ENCODE measurements around the gene DSTN.

DNA sequence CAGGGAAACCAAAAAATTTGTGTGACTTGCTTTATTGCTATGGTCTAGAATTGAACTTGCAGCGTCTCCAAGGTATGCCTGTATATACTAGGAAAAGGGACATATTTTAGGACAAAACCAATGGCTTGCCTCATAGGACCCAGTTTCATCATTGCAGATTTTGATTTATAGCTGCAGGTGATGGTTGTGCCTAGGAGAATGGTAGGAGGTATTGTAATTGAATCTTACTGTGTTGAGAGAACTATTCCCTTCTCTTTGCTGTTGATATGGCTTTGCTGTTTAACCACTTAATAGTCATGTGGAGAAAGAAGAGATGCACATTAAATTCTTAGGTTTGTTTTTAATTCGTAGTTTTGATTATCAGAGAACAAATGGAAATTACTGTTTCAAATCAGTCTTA is 16.4 kb downstream of the DSTN start:
- TF ChIP-seq, protein P1, sequence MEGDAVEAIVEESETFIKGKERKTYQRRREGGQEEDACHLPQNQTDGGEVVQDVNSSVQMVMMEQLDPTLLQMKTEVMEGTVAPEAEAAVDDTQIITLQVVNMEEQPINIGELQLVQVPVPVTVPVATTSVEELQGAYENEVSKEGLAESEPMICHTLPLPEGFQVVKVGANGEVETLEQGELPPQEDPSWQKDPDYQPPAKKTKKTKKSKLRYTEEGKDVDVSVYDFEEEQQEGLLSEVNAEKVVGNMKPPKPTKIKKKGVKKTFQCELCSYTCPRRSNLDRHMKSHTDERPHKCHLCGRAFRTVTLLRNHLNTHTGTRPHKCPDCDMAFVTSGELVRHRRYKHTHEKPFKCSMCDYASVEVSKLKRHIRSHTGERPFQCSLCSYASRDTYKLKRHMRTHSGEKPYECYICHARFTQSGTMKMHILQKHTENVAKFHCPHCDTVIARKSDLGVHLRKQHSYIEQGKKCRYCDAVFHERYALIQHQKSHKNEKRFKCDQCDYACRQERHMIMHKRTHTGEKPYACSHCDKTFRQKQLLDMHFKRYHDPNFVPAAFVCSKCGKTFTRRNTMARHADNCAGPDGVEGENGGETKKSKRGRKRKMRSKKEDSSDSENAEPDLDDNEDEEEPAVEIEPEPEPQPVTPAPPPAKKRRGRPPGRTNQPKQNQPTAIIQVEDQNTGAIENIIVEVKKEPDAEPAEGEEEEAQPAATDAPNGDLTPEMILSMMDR (IDR thresholded peaks at IDR 0.05) = no peak
- no peak for TF ChIP-seq POLR2AphosphoS5 (IDR thresholded peaks at IDR 0.05; ENCODE audit: insufficient read depth in 1 of 2, low read depth in 1 of 2)
